ENCODE results near the gene BAG2.

- TF ChIP-seq TAF1 (IDR thresholded peaks at IDR 0.05; ENCODE audit: borderline replicate concordance, low read depth, low read length) (no peak), POLR2AphosphoS5 (IDR thresholded peaks at IDR 0.05; ENCODE audit: low read depth, low read length) (no peak), POLR2A (IDR thresholded peaks at IDR 0.05; ENCODE audit: low read depth, low read length) (no peak)
These were observed 30.0 kb upstream of the BAG2 start for GRCh38 chr6:57142178-57142525.

All from GM12892 (cell line).